HL-60 (cell line): ENCODE results near the gene ARHGAP26.

Source experiments
- GABPA ChIP-seq: IDR thresholded peaks from 2 replicates; pipeline ENCODE4 v1.6.1; 2012; ENCODE audit warnings: low read depth
- POLR2AphosphoS5 ChIP-seq: IDR thresholded peaks from 2 replicates; pipeline ENCODE4 v1.6.1; 2012; ENCODE audit warnings: low read depth
- TF ChIP-seq, protein P1 (sequence below): IDR thresholded peaks from one replicate; pipeline ENCODE4 v1.5.1; 2011; ENCODE audit warnings: low read length, control low read depth, inconsistent platforms; ENCODE audit not compliant: insufficient read depth
- TF ChIP-seq, protein P2 (sequence below): IDR thresholded peaks from 2 replicates; pipeline ENCODE4 v1.6.1; 2012; ENCODE audit warnings: low read depth; ENCODE audit not compliant: insufficient replicate concordance

DNA sequence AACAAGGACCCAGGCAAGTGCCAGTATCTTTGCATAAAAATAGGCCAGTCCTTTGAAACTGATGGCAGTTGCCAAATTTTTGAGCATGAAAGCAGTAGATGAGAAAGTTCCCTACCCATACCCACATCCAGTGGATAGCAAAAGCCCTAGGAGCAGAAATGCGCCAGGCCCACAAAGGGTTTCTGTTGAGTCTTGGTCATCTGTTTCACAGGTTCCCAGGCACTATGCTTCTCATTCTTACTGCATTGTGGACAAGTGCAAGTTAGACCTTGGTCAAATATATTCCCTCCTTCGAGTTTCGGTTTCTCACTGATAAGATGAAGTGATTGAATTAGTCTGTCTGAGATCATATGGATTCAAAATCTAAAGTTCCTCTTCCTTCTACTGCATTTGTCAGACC is 481.0 kb downstream of the ARHGAP26 start:
- TF ChIP-seq, protein P1, sequence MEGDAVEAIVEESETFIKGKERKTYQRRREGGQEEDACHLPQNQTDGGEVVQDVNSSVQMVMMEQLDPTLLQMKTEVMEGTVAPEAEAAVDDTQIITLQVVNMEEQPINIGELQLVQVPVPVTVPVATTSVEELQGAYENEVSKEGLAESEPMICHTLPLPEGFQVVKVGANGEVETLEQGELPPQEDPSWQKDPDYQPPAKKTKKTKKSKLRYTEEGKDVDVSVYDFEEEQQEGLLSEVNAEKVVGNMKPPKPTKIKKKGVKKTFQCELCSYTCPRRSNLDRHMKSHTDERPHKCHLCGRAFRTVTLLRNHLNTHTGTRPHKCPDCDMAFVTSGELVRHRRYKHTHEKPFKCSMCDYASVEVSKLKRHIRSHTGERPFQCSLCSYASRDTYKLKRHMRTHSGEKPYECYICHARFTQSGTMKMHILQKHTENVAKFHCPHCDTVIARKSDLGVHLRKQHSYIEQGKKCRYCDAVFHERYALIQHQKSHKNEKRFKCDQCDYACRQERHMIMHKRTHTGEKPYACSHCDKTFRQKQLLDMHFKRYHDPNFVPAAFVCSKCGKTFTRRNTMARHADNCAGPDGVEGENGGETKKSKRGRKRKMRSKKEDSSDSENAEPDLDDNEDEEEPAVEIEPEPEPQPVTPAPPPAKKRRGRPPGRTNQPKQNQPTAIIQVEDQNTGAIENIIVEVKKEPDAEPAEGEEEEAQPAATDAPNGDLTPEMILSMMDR = no peak
- TF ChIP-seq, protein P2, sequence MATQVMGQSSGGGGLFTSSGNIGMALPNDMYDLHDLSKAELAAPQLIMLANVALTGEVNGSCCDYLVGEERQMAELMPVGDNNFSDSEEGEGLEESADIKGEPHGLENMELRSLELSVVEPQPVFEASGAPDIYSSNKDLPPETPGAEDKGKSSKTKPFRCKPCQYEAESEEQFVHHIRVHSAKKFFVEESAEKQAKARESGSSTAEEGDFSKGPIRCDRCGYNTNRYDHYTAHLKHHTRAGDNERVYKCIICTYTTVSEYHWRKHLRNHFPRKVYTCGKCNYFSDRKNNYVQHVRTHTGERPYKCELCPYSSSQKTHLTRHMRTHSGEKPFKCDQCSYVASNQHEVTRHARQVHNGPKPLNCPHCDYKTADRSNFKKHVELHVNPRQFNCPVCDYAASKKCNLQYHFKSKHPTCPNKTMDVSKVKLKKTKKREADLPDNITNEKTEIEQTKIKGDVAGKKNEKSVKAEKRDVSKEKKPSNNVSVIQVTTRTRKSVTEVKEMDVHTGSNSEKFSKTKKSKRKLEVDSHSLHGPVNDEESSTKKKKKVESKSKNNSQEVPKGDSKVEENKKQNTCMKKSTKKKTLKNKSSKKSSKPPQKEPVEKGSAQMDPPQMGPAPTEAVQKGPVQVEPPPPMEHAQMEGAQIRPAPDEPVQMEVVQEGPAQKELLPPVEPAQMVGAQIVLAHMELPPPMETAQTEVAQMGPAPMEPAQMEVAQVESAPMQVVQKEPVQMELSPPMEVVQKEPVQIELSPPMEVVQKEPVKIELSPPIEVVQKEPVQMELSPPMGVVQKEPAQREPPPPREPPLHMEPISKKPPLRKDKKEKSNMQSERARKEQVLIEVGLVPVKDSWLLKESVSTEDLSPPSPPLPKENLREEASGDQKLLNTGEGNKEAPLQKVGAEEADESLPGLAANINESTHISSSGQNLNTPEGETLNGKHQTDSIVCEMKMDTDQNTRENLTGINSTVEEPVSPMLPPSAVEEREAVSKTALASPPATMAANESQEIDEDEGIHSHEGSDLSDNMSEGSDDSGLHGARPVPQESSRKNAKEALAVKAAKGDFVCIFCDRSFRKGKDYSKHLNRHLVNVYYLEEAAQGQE = no peak
- TF ChIP-seq POLR2AphosphoS5 (no peak), GABPA (no peak)
